HG03571 (cell line): ENCODE data around the gene FAT2.
"Not testable (repeated sequence)": the region's sequence is repeated elsewhere in the genome, so short reads cannot be mapped to it uniquely, and the experiment has no call there.

Experiments used
- ATAC-seq: cut with Tn5 transposase; IDR thresholded peaks from one replicate; pipeline ENCODE4 v1.9.1; 2021; ENCODE audit not compliant: unreplicated experiment

The FAT2 gene

DNA sequence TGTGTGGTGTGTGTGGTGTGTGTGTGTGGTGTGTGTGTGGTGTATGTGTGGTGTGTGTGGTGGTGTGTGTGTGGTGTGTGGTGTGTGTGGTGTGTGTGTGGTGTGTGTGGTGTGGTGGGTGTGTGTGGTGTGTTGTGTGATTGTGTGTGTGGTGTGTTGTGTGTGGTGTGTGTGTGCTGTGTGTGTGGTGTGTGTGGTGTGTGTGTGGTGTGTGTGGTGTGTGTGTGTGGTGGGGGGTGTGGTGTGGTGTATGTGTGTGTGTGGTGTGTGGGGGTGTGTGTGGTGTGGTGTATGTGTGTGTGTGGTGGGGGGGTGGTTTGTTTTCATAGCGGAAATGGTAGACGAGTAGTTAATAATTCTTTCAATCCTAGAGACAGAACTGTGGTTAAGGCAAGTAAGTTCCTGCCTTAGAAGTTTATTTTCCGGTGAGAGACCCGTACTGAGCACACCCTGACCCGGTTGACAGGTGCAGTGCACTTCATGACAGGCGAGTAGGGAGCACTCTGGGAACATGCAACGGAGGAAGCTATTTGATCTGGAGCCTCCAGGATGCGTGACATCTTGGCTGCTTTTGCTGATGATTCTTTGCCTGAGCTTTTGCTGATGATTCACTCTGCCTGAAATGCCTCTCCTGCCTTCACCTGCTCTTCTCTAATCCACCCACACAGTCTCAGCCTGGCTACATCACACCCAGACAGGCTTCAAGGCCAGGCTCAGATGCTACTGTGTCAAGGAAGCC, 21.7 kb upstream of the FAT2 start:
- peak; percentile 78 for ATAC-seq

DNA sequence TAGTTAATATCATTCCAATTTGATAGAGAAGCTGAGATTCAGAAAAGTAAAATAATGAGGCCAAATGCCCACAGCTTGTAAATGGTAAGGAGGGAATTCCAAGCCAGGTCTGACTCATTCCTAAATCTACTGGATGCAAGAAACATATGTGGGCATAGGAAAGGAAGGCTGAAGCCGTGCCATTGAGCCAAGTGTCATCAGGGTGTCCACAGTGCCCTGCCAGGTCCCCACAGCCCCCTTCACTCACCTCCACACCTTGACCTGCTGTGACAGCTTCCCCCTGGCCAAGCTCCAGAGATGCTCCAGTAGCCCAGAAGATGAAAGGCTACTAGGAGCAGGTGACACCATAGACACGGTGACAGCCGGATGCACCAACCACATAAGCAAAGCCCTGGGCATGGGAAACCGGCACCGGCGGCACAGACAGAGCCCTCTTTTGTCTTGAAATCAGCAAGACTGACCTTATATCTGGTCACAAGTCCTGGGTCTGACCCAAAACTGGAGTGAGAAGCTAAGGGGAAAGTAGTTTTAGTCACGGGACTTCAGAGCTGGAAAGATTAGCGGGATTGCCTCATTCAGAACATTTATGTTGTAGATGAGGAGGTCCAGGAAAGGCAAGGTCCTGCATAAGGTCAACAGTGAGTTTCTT, 20.1 kb upstream of the FAT2 start:
- ATAC-seq = no peak

DNA sequence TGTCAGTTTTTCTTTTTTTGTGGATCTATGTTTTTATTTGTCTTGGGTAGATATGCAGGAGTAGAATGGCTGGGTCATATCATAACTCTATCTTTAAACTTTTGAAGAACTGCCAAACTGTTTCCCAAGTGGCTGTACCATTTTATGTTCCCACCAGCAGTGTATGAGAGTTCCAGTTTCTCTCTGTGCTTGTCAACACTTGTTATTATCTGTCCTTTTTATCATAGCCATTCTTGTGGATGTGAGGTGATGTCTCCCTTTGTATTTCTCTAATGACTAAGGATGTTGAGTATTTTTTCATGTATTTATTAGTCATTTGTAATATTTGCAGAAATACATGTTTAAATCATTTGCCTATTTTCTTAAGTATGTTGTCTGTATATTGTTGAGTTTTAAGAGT, 17.4 kb upstream of the FAT2 start:
- no peak for ATAC-seq

DNA sequence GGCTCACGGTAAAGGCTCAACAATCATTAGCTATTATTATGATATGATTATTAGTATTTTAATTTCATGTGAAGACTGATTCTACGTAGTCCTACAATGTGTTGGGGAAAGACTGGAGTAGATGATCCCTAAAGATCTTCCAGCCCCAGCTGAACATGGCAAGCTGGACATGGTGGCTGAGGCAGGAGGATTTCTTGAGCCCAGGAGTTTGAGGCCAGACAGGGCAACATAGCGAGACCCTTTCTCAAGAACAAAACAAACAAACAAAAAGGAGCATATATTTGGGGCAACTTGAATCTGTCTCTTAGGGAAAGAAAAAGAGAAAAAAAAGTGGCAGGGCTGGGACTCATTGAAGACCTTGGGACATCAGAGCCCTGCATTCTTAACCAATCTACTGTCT, 16.2 kb upstream of the FAT2 start:
- ATAC-seq = no peak

DNA sequence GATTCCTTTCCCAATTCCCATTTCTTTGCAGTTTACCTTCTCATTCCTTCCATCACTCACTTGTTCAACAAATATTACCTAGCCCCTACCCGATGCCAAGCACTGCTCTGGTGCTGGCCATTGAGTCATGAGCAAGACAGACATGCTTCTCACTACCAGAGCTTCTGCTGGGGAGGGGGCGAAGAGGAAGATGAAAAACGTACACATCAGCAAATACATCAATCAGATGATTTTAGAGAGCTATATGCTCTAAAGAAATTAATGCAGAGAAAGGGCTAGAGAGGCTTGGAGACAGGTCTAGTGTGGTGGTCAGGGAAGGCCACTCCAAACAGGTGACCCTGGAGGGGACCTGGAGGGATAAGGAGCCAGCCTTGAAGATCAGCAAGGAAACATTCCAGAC, 14.4 kb upstream of the FAT2 start:
- ATAC-seq = no peak

DNA sequence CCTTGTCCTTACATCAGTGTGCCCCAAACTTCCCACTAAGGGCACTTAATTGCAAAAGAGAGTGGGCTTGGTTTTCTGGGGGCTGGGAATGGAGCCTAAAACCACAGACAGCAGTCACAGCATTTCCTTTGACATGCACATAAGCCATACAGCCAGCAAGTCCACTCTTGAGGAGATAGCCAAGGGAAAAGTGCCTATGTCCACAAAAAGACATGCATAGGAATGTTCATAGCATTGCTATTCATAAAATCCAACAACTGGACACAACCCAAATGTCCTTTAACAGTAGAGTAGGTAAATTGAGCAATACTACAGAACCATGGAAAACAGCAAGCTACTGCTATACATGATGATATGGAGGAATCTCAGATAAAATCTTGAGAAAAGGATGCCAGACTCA, 11.7 kb upstream of the FAT2 start:
- ATAC-seq = no peak

DNA sequence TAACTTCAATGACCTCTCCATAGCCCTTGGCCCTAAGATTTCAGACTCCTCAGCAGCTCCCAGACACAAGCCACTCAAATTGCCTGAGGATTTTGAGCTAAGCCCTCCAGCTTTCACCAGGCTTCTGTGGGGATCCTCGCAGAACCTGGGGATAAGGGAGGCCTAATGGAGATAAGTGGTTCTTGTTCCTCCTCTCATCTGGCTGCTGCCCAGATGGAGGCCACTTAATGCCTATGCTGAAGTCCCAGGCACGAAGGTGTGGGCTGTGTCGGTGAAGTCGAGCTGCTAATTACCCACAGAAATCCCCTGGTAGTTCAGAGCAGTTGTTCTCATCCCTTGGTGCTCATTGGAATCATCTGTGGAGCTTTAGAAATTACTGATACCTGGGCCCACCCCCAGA, 10.3 kb upstream of the FAT2 start:
- no peak for ATAC-seq

DNA sequence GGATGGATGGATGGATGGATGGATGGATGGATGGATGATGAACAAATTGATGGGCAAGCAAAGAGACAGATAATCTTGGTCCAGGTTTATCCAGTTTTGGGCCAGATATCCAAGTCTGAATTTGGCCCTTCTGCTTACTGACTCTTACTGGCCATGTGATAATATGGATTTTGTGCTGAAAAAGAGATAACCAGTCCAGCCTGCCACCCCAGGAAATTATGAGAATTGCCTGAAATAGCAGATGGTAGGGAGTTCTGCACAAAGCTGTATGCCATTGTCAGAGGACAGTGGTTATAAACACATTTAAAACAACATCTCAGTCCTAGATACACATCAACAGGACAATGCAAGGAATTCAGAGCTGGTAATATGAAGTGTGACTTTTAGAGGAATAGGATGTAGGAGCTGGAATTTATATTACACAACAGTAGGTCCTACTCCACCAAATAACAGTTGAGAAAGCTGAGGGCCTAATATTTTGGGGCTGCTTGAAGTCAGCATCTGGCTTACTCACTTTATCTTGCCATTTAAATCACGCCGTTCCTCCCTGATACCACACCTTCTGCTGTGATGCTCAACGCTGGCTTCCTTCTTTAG, 9.0 kb upstream of the FAT2 start:
- ATAC-seq = no peak

DNA sequence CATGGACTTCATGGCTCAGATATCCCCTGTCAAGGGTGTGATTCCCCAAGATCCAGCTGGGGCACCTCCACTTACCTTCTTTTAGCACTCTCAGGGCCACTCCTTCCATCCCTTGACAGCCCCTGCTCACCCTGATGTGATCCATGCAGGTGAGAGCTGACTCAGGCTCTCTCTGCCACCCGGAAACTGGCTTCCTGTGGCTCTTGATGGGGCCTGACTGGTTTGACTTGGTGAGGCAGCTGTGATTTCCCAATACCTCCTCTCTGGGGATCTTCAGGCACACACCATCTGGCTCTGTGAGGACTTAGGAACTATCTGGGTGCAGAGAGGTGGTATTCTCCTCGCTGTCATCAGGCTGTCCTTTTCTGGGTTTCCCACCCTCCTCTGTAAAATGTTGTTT, 7.9 kb upstream of the FAT2 start:
- no peak for ATAC-seq

DNA sequence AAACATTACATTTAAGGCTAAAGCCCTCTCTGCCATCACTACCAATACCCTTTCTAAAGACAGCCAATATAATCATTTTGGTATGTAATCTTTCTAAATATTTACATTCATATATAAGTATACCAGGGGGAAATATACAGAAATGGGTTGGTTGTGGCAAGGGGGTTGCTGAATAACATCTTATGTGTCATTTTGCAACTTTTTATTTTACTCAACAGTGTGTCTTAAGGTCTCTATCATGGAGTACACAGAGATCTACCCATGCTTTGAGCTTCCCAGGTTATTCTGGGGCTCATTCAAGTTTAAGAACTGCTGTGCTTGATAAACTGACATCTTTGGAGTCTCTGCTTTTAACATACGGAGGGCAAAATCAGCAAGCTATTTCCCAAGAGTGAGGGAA, 7.4 kb upstream of the FAT2 start:
- no peak for ATAC-seq

DNA sequence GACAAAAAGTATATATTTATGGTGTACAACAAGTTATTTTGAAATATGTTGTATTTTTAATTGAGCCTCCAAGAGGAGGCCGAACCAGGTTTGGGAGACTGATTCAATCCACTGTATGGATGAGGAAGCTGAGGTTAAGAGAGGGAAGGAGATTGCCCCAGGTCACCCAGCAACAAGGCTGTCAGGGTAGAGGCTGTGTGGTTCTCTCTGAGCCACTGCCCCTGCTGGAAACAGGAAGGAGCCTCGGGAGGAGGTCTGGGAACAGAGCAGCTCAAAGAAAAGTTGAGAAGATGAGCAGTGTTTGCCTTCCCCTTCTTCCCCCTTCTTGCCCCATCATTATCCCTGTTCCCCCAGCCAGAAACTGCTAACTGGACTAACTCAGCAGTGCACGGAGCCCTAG, 6.6 kb upstream of the FAT2 start:
- ATAC-seq = no peak

DNA sequence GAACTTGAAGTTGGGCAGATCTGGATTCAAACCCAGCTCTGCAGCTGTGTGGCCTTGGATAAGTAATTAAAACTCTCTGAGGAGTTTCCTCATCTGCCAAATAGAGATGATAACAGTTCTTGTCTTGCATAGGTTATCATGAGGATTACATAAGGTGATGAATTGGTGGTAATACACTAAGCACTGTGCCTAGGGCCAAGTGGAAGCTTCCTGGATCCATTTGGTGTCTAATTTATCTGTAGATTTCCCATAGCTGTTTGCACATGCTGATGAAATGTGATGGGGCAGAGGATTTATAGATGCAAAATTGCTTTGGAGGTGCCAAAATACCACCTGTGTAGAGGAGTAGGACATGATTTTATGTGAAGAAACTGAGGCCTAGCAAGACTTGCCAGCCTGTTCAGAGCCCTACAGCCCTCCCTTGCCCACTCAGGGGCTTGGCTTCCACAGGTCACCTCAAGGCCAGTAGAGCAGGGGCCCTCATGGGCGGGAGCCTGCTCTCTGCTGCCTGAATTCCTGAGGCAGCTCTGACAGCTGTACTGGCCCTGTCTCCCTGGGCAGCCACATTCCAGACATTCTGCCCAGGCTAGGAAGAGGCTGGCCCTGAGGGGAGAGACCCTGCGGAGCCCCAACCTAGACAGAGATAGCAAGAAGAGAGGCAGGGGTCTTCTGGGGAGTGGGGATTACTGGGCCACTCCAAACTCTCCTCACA, 5.9 kb upstream of the FAT2 start:
- ATAC-seq = no peak

DNA sequence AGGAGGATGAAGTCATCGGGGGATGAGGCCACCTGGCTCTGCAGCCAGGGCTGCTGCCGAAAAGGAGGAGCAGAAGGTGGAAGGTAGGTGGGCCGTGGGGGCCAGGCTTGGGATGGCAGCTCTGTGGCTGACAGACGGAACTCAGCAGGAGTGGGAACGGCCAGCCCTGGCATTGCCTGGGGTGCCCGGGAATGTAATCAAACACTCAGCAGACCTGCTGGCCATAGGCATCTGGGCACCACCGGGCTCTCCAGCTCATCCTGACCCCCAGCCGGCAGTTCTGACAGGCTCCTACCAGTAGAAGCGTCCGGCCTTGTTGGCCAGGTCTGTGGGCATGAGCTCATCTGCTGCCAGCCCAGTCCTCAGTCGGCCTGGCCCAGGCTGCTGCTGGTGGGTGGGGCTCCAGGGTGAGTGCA, 4.3 kb upstream of the FAT2 start:
- no peak for ATAC-seq

DNA sequence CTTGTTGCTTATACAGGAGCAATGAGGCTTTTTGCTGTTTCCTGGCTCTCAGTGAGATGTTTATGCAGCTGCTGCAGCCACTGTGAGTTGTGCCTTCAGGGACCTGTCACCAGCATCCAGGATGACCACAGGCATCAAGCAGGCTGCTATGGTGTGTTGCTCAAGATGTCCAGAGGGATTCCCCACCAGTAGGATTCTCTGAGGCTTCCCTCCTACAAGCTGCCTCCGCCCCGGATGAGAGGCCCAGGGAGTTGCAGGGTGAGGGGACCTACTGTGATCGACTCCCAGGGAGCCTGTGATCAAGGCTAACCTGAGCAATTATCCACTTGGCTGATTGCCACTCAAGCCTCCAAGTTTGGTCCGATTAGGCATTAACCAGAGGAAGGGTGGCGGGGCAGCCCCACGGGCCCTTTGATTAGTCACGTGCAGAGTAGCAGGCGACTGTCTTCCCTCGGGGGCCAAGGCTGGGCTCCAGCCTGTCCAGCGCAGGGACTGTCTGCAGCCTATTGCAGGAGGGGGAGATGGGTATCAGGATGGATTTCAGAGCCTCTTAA, 1.8 kb upstream of the FAT2 start:
- ATAC-seq = peak; percentile 47

DNA sequence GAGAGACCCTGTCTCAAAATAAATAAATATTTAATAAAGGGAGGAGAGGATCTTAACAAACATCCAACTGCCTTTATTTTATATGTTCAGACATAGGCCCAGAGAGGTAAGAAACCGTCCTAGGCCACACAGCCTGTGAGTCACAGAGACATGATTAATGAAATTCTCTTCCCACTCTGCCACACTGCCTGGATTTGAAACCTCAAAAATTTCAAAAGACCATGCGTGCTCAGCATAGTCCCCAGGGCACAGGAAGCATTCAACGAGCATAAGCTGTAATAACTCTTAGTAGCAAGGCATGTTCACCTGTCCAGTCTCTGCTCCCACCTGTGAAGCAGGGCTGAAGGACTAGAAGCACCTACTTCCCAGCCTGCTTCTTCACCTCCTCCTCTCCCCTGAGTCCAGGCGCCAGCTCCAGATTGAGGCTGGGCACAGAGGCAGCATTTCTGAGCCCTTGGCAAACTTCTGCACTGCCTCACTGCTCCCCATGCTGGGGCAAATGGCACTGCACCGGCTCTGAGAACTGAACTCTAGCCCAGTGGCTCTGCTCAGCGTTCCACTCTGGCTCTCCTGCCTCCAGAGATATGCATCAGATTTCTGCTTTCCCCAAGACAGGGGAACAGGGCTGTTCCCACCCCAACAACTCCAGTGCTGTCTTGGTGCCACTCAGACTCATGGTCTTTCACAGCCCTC, 1.1 kb downstream of the FAT2 start:
- ATAC-seq = no peak

DNA sequence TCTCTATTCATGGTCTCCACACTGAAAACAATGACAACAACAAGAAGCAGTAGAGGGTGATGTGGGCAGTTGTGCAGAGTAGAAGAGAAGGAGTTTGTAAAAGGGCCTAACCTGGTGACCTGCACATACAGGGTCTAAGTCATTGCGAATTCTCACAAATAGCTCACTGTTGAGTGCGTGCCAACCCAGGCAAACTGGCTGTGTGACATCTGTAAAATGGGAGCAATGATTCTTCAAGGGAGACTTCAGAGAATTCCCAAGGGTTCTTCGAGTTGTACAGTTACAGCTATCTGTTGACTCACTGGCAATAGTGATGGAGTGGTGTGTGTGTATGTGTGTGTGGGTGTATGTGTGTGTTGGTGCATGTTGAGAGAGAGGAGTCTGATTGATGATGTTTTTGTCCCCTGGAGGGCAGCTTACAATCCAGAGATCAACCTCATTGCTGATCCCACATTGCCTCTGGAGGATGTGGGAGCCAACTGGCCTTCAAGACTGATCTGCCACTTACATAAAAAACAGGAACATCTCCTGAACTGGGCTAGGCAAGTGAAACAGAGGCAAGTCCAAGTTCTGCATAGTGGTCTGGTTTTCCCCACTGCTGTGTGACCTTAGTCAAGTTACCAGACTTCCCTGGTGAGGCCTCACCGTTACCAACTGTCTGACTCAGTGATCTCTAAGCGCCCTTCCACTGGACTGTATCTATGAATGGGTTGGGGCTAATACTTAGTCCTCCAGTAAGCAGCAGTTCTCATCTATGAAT, 3.2 kb downstream of the FAT2 start:
- no peak for ATAC-seq

DNA sequence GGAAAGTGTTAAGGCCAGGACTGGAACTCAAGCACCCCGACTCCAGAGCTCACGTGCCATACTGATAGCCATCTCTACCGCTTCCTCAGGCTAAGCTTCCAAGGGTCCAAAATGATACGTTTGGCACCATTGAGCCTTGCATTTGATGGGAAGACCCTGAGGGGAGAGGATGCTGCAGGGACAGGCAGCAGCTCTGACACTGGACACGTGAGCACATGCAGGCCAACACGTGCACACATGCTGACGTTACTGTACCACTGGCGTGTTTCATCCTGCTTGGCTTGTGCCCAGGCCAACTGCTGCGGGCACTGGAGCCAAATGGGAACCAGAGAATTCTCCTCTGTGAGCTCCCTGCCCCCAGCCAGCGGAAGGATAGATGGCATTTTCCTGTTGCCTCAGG, 5.2 kb downstream of the FAT2 start:
- ATAC-seq = no peak

DNA sequence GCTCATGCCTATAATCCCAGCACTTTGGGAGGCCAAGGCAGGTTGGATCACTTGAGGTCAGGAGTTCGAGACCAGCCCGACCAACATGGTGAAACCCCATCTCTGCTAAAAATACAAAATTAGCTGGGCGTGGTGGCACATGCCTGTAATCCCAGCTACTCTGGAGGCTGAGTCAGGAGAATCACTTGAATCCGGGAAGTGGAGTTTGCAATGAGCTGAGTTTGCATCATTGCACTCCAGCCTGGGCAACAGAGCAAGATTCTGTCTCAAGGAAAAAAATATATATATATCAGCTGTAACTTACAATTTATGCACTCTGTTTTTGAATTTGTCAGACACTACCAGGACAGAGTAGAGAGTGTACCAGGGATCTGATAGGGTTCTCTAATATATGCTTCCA, 5.8 kb downstream of the FAT2 start:
- not testable (repeated sequence) for ATAC-seq

DNA sequence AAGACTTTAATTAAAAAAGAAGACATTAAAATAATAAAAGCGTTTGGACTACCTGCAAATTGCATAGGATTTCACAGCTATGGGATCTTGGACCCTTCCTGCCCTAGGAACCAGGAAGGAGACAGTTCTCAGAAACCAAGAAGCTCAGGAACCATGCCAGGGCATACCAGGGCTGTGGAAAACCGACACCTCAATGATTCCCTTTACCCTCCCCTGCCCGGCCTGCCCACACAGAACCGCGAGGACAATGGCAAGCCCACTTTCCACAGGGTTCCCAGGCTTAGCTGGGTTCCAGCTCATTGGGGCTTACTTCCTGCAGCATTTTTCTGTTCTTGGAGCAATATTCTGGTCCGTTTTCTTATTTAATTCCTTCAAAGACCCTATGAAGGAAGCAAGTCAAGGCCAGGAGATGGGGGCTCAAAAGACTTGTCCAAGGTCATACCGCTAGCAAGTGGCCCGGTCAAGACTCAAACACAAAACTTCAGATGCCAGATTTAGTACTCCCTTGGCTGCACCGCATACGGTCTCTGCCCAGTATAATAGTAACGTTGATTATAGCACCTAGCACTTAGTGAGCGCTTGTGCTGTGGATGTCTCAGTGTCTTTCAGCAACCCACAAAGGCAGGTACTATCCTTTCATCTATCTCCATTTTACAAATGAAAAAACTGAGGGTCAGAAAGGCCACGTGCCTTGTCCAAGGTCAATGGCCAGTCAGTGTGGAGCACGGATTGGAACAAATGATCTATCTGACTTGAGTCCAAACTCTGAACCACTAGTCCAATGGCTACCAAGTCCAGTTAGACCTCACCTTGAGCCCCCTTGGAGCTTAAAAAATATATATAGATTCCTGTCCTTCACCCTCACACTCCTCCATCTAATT, 6.8 kb downstream of the FAT2 start:
- ATAC-seq = no peak
